Fibroblast of pulmonary artery (primary cell): ENCODE results near the gene WDR62.
"Not testable (repeated sequence)": the region's sequence is repeated elsewhere in the genome, so short reads cannot be mapped to it uniquely, and the experiment has no call there.

Experiments
- DNase-seq: peaks from one replicate; pipeline ENCODE4 v3.0.0-alpha.2; 2010; ENCODE audit warnings: low read depth
- H3K4me3 ChIP-seq: replicated peaks from 2 replicates; pipeline ENCODE4 v1.5.1; 2011; ENCODE audit warnings: low read depth, mild to moderate bottlenecking, control low read depth, low read length, moderate library complexity
- TF ChIP-seq, protein P1 (sequence below): IDR thresholded peaks from 2 replicates; pipeline ENCODE4 v1.5.1; 2011; ENCODE audit warnings: mild to moderate bottlenecking, control low read depth, low read length, inconsistent platforms; ENCODE audit errors: missing control alignments

Gene WDR62

GRCh38 chr19:36027696-36028095, 27.0 kb upstream of the WDR62 start:
- TF ChIP-seq, protein P1, sequence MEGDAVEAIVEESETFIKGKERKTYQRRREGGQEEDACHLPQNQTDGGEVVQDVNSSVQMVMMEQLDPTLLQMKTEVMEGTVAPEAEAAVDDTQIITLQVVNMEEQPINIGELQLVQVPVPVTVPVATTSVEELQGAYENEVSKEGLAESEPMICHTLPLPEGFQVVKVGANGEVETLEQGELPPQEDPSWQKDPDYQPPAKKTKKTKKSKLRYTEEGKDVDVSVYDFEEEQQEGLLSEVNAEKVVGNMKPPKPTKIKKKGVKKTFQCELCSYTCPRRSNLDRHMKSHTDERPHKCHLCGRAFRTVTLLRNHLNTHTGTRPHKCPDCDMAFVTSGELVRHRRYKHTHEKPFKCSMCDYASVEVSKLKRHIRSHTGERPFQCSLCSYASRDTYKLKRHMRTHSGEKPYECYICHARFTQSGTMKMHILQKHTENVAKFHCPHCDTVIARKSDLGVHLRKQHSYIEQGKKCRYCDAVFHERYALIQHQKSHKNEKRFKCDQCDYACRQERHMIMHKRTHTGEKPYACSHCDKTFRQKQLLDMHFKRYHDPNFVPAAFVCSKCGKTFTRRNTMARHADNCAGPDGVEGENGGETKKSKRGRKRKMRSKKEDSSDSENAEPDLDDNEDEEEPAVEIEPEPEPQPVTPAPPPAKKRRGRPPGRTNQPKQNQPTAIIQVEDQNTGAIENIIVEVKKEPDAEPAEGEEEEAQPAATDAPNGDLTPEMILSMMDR: no peak
- no peak overlapping the region for H3K4me3 ChIP-seq
- DNase-seq: no peak

GRCh38 chr19:36028313-36029041, 26.2 kb upstream of the WDR62 start:
- no peak overlapping the region for H3K4me3 ChIP-seq
- TF ChIP-seq, protein P1: no peak
- no peak for DNase-seq

- H3K4me3 ChIP-seq: no peak overlapping the region
- DNase-seq: peak; percentile 48
- TF ChIP-seq, protein P1: peak; percentile 25
Measured at GRCh38 chr19:36030264-36031148, 24.2 kb upstream of the WDR62 start.

- TF ChIP-seq, protein P1: no peak
- H3K4me3 ChIP-seq: peak overlapping the region; percentile 7
- no peak for DNase-seq
Measured at GRCh38 chr19:36031308-36031707, 23.4 kb upstream of the WDR62 start.

DNA sequence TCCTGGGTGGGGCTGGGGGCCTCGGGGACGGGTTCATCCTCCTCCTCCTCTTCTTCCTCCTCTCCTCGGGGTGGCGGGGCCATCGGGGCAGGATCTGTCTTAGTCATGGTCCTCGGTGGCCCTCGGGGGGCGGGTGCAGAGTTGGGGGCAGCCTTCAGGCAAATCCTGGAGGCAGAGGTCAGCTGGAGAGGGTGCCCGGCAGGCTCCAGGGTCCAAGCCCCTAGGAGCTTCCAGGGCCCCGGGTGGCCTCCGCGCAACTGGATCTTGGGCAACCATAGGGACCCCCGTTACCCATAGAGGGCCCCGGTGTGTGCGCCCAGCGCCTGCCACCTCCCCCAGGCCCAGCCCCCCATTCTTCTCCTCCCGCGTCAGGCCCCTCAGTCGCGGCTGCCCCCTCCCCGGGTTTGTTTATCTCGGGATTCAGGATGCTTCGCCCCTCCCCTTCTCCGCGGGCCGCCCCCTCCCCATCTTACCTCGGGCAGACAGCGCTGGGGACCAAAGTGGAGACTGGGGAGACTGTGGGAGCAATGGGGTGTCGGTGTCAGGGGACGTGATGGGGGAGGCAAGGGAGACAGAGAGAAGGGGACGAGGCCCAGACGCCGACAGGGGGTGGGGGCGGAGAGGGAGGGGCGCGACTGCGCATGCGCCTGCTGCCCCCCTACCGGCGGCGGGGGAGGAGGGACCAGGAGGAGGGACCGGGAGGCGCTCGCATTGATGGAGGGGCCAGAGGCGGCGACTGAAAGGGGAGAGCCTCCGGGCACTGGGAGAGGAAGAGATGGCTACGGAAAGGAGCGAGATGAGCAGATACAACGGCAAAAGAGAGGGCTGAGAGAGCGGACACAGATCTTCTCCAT, 22.2 kb upstream of the WDR62 start, which contains the start of gene CLIP3:
TSS of gene CLIP3 (minus strand) at position 623 of the 854 bp plus-strand sequence. CDS start at position 107, 516 bp downstream.
- DNase-seq: peak; percentile 74
- H3K4me3 ChIP-seq: peak within 1 kb of the TSS; percentile 87
- TF ChIP-seq, protein P1: no peak

GRCh38 chr19:36040495-36040894, 14.2 kb upstream of the WDR62 start:
- no peak overlapping the region for H3K4me3 ChIP-seq
- TF ChIP-seq, protein P1: no peak
- DNase-seq: no peak

DNA sequence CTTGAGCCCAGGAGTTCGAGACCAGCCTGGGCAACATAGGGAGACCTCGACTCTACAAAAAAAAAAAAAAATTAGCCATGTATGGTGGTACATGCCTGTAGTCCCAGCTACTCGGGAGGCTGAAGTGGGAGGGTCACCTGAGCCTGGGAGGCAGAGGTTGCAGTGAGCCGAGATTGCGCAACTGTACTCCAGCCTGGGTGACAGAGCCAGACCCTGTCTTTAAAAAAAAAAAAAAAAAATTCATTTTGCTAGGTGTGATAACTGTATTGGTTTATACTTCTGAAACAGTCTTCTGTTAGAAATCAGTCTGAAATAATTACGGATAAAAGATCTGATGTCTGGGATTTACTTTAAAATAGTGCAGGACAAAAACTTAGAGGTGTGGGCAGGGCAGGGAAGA, 13.6 kb upstream of the WDR62 start:
- not testable (repeated sequence) for DNase-seq, H3K4me3 ChIP-seq
